ENCODE measurements around the gene MT3. TPM values are rescaled to one million over a fixed set of nuclear protein-coding genes. Genes with fewer than 3 reads are reported as not detected.

MT3 gene
- total and polyA plus RNA-seq, 2 of the 8 experiments (the other 6 are each of a cell fraction or from before 2014, with no cell fraction given), result 0.17 TPM; not detected in 1

DNA sequence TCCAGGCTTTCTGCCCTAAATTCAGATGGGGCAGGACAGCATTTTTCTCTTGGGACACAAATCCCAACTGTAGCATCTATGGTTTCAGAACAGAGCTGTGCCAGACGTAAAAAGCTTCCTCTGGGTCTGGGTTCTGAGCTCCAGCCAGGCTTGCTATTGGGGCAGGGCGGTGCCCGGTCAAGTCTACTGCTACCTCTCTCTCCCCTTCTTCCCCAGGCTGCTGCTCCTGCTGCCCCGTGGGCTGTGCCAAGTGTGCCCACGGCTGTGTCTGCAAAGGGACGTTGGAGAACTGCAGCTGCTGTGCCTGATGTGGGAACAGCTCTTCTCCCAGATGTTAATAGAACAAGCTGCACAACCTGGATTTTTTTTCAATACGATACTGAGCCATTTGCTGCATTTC is 44.2 kb downstream of the MT3 start:
- Histone ChIP-seq H4K8ac (ENCODE audit: extremely low read depth, insufficient read depth, low read length) (no peak overlapping the region), H2BK5ac (ENCODE audit: low read depth, low read length) (no peak overlapping the region), H3K4me2 (ENCODE audit: insufficient read depth in 1 of 2, low read depth in 2 of 2, low read length in 2 of 2) (no peak overlapping the region; a peak in 1 of 4 replicates), H3K4me3 (ENCODE audit: extremely low read depth in 1 of 4, insufficient read depth in 2 of 4, low read depth in 3 of 4, low read length in 4 of 4) (no peak overlapping the region), H3K23ac (ENCODE audit: insufficient read length) (no peak overlapping the region), H3K9ac (replicated peaks in 1 of 4; ENCODE audit: extremely low read depth in 1 of 4, low read depth in 3 of 4, low read length in 3 of 4) (no peak overlapping the region), H4K91ac (replicated peaks; ENCODE audit: insufficient read length, low read length) (no peak overlapping the region), H2AK5ac (ENCODE audit: low read depth, low read length) (no peak overlapping the region), H2BK120ac (replicated peaks; ENCODE audit: low read depth, low read length) (no peak overlapping the region), H2BK12ac (ENCODE audit: low read depth, low read length) (no peak overlapping the region; the same call in 1 of the 2 replicates), H2BK15ac (ENCODE audit: low read length) (no peak overlapping the region; the same call in 1 of the 2 replicates), H3K27ac (ENCODE audit: low read depth, low read length) (no peak overlapping the region), H4K20me1 (replicated peaks in 1 of 2; ENCODE audit: control insufficient read depth in 1 of 2, insufficient read depth in 2 of 2, low read length in 2 of 2) (peaks cover 14 to 32% of the 10 kb centered on the region in 2 experiments), H3K79me2 (ENCODE audit: control insufficient read depth in 1 of 2, insufficient read depth in 2 of 2, low read length in 2 of 2) (no peaks in the 10 kb centered on the region), H3K9me3 (ENCODE audit: insufficient read depth in 2 of 2, low read depth in 1 of 2, low read length in 1 of 2) (no peaks in the 10 kb centered on the region), H3K56ac (replicated peaks; ENCODE audit: insufficient read length, low read depth, low read length) (no peak overlapping the region), H3K36me3 (ENCODE audit: control insufficient read depth in 2 of 4, insufficient read depth in 4 of 4, low read length in 3 of 4) (no peaks in the 10 kb centered on the region; a peak in 1 of 8 replicates), H3K4ac (replicated peaks; ENCODE audit: insufficient read length, low read depth, low read length) (no peak overlapping the region), H3K14ac (ENCODE audit: insufficient read length) (no peak overlapping the region), H2BK20ac (ENCODE audit: low read length) (no peak overlapping the region), H3K23me2 (ENCODE audit: low read depth, low read length) (peaks cover 9% of the 10 kb centered on the region), H3K4me1 (replicated peaks in 1 of 4; ENCODE audit: control insufficient read depth in 3 of 4, insufficient read depth in 4 of 4, low read length in 3 of 4) (peaks cover 1 to 18% (median 7%) of the 10 kb centered on the region in 4 experiments), H4K5ac (ENCODE audit: insufficient read length, low read depth, low read length) (no peak overlapping the region), H3K27me3 (replicated peaks in 1 of 4; ENCODE audit: control insufficient read depth in 3 of 4, extremely low read depth in 1 of 4, insufficient read depth in 3 of 4, low read length in 3 of 4) (peaks cover 96 to 100% (median 100%) of the 10 kb centered on the region in 4 experiments), H3K18ac (ENCODE audit: extremely low read depth, low read length) (no peak overlapping the region), H2AFZ (ENCODE audit: low read length) (no peak overlapping the region), H3K79me1 (ENCODE audit: low read depth, low read length) (no peaks in the 10 kb centered on the region)
- CTCF ChIA-PET (ENCODE audit: partially characterized antibody), result interaction anchor here (1.0 to 1.8 kb wide), 5 partner anchors 9 to 46 kb away, joined by 3 to 7 read pairs (median 3); no protein-coding TSS in a partner anchor
- WGBS, 2 experiments (ENCODE audit: extremely low coverage in 1 of 2, insufficient coverage in 1 of 2, insufficient read length in 1 of 2, insufficient replicate concordance in 2 of 2, low coverage in 1 of 2, low lambda C conversion rate in 2 of 2, missing lambda C conversion rate in 1 of 2), result 40% methylated on average over 7 of the region's 7 CpGs; no CpG with 5 or more reads in 1 of the 2 experiments
- DNase-seq (ENCODE audit: low read depth in 1 of 2, low spot score in 2 of 2) (no peak), FAIRE-seq (no peak)
- TF ChIP-seq EZH2 (IDR thresholded peaks at IDR 0.05; ENCODE audit: low read depth, low read length, severe bottlenecking) (no peak), ZNF274 (IDR thresholded peaks at IDR 0.05; ENCODE audit: borderline replicate concordance, extremely low read depth, low read length) (no peak), SP4 (IDR thresholded peaks at IDR 0.05; ENCODE audit: low read length) (no peak), CREB1 (IDR thresholded peaks at IDR 0.05) (no peak), RAD21 (IDR thresholded peaks at IDR 0.05 in 1 of 2, conservative IDR thresholded peaks at IDR 0.05 in 1 of 2; ENCODE audit: low read depth in 2 of 2, low read length in 2 of 2) (no peak)
- POLR2A ChIA-PET (ENCODE audit: partially characterized antibody), result interaction anchor here (0.6 to 2.2 kb wide), 6 partner anchors 10 to 40 kb away, joined by 3 to 8 read pairs (median 4); partner anchors contain the start of genes MT1G and MT1H

All from H1 (cell line).